Ectodermal cell (in vitro differentiated cells): Measurements from ENCODE around the gene PIGV. TPM values are rescaled to one million over a fixed set of nuclear protein-coding genes. Genes with fewer than 3 reads are reported as not detected.

ENCODE experiments used
- H3K27ac ChIP-seq: 2 replicates; pipeline ENCODE4 v1.7.0; 2013; ENCODE audit warnings: mild to moderate bottlenecking, low read depth, low read length; ENCODE audit not compliant: insufficient read depth, poor library complexity, severe bottlenecking
- H3K27me3 ChIP-seq: 2 replicates; pipeline ENCODE4 v1.7.0; 2013; ENCODE audit warnings: mild to moderate bottlenecking, low read length; ENCODE audit not compliant: insufficient read depth, control insufficient read depth, poor library complexity, severe bottlenecking
- H3K36me3 ChIP-seq: one replicate; pipeline ENCODE4 v1.7.0; 2013; ENCODE audit warnings: low read length; ENCODE audit not compliant: control insufficient read depth, insufficient read depth
- H3K4me1 ChIP-seq: one replicate; pipeline ENCODE4 v1.7.0; 2013; ENCODE audit warnings: low read length; ENCODE audit not compliant: control insufficient read depth, insufficient read depth
- H3K4me3 ChIP-seq: 2 replicates; pipeline ENCODE4 v1.7.0; 2013; ENCODE audit warnings: low read depth, low read length, control low read depth; ENCODE audit not compliant: insufficient read depth
- H3K9me3 ChIP-seq: 2 replicates; pipeline ENCODE4 v1.7.0; 2013; ENCODE audit warnings: mild to moderate bottlenecking, low read length, moderate library complexity; ENCODE audit not compliant: control insufficient read depth
- WGBS, 2 experiments: methylation state at CpG; one replicate each; pipeline ENCODE4 v1.1.7; 2013; ENCODE audit warnings: missing lambda C conversion rate in 2 of 2; 5-methylcytosine and 5-hydroxymethylcytosine counted together
- polyA plus RNA-seq, 4 experiments: library from polyadenylated mRNA; stranded (reverse); fragments of 50-300 nt; gene quantifications; one replicate each; pipeline ENCODE4 v1.2.3, GENCODE V29; 2013

The PIGV gene
- 14.4 TPM for polyA plus RNA-seq (2013, experiment 1 of 4)
- polyA plus RNA-seq (2013, experiment 2 of 4), result 12.9 TPM
- 11.8 TPM for polyA plus RNA-seq (2013, experiment 3 of 4)
- 12.6 TPM for polyA plus RNA-seq (2013, experiment 4 of 4)

DNA sequence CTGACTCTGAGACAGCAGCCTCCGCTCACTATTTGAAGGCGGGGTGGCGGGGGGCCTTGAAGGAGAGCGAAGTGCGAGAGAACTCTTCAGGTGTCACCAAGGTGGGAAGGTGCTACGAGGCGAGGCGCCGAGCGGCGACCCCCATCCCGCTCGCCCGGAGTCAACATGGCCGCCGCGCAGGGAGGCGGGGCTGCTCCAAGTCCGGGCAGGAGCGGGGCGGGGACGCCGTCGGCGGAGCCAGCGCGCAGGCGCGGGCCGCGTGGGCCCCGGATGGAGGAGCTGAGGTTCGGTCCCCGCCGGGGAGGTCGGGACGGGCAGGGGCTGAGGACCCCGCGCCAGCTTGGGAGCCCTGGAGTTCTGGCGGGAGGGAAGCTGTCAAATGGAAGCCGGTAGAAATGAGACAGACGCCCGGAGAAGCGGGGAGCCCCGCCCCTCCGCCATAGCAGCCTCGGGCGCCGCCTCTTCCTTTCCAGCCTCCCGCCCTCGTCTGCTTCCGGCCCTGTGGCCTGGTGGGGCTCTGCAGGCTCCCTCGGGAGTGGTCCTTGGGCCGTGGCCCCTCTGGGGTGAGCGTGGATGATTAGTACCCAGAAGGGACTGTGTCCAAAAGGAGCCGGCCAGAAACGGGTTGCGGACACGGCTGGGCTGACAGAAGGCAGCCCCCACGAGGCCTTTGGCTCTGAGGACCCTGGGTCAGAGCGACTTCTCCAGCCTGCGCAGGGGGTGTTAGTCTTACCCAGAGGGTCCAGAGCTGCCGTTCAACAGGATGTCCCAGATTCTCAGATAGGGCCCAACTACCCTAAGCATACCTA lies at the start of gene PIGV:
Gene PIGV (plus strand): TSS at position 245 of the 809 bp plus-strand sequence. CDS start 2,866 bp downstream, outside the sequence.
- peak within 1 kb of the TSS; percentile 79 for H3K27ac ChIP-seq
- no peaks in the 10 kb centered on the region for H3K27me3 ChIP-seq
- no peaks in the 10 kb centered on the region for H3K36me3 ChIP-seq
- peaks cover 27% of the 10 kb centered on the region for H3K4me1 ChIP-seq
- H3K9me3 ChIP-seq, result no peaks in the 10 kb centered on the region
- H3K4me3 ChIP-seq, result peak within 1 kb of the TSS; percentile 75
- WGBS, 2 experiments, result 1% methylated on average over 63 of the region's 63 CpGs

DNA sequence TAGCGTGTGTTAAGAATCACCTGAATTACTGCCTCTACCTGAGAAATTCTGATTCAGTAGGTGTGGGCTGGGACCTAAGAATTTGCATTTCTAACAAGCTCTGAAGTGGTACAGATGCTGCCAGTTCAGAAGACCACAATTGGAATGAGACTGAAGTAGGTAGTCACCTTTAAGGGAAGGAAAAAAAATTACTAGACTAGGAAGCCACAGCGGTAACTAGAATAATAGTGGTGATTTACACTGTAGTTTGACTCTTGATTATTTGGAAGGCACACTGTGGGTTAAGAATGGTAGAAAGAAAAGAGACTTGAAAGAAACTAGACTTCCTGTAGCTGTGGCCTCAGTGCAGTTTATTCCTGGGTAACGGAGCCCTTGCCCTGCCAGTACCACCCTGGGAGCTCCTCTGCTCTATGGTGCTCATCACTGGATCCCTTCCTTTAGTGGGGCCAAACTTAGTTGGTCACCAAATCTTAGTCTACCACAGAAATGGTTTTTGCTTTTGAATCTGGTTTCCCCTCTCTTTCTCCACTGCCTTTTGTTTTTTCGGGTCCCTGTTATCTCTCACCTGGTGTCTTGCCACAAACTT lies 48.3 kb upstream of the PIGV start:
- no peak overlapping the region for H3K4me3 ChIP-seq
- no peaks in the 10 kb centered on the region for H3K4me1 ChIP-seq
- no peaks in the 10 kb centered on the region for H3K9me3 ChIP-seq
- H3K27me3 ChIP-seq, result no peaks in the 10 kb centered on the region
- 93 to 94% methylated on average over 4 of the region's 4 CpGs for WGBS, 2 experiments
- peaks cover 75% of the 10 kb centered on the region for H3K36me3 ChIP-seq
- no peak overlapping the region for H3K27ac ChIP-seq

DNA sequence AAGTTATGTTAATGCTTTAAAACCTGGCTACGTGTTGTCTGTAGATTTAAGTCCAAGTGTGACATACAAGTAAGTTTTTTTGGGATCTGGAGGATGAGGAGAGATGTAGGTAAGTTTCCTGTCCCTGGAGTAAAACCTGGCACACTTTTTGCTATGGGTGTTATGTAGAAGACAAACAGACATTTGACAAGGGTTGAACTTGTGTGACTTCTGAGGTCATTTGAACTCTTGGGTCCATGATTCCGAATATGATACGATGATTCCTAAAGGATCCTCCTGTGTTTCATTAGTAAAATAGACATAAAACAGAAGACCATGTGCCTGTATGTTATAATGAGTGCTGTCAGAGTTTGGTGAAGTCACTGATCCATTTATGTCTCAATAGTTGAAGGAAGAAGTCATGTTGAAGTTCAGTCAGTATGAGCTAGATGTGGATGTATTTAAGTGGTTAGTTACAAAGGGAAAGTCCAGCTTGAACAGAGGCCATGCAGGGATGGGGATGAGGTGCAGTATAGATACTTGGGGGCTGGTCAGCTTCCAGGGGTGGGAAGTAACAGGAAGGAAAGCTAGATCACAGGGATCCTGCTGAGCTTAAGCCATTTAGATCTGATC lies 47.6 kb upstream of the PIGV start:
- Histone ChIP-seq H3K4me3 (no peak overlapping the region), H3K27me3 (no peaks in the 10 kb centered on the region), H3K9me3 (no peaks in the 10 kb centered on the region), H3K36me3 (peaks cover 75% of the 10 kb centered on the region), H3K27ac (no peak overlapping the region), H3K4me1 (no peaks in the 10 kb centered on the region)
- 90 to 95% methylated on average over 3 of the region's 3 CpGs for WGBS, 2 experiments

DNA sequence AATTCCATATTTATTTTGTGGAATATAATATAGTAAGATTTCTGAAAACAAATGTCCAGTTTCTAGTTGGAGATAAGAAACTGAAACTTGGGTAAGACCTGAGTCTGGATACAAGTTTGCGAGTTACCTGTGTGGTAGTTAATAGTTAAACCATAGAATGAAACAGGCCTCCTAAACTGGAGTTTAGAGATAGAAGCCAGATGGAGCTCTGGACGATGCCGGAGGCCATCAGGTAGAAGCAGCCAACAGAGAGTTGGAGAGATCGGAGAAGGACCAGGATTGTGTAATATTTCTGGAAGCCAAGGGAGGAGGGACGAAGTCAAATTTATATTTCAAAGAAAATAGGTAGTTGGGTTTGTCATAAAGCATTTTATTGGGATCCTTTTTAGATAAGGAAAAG lies 46.8 kb upstream of the PIGV start:
- H3K27ac ChIP-seq, result no peak overlapping the region
- no peaks in the 10 kb centered on the region for H3K27me3 ChIP-seq
- H3K9me3 ChIP-seq, result no peaks in the 10 kb centered on the region
- no peak overlapping the region for H3K4me3 ChIP-seq
- WGBS, 2 experiments, result 96 to 97% methylated on average over 5 of the region's 5 CpGs
- H3K4me1 ChIP-seq, result no peaks in the 10 kb centered on the region
- H3K36me3 ChIP-seq, result peaks cover 74% of the 10 kb centered on the region

DNA sequence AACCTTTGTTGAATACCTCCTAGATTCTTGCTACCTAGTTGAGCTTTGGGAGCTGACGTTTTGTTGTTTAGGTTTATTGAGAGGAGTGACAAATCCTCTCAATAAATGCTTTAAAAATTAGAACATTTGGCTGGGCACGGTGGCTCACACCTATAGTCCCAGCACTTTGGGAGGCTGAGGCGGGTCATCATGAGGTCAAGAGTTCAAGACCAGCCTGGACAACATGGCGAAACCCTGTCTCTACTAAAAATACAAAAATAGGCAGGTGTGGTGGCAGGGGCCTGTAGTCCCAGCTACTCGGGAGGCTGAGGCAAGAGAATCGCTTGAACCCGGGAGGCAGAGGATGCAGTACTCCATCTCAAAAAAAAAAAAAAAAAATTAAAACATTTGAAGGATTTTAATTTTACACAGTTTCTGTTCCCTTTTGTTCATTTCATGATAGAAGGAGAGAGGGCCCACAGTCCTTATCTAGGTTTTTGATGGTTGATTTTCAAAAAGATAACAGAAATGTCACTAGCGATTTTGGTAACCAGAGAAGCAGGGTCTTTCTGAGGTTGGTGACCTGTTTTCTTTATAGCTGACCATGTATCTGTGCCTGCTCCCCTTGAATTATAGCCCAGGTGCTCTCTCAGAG lies 44.2 kb upstream of the PIGV start:
- Histone ChIP-seq H3K27ac (no peak overlapping the region), H3K27me3 (no peaks in the 10 kb centered on the region)
- 95 to 96% methylated on average over 6 to 8 of the region's 8 CpGs for WGBS, 2 experiments

DNA sequence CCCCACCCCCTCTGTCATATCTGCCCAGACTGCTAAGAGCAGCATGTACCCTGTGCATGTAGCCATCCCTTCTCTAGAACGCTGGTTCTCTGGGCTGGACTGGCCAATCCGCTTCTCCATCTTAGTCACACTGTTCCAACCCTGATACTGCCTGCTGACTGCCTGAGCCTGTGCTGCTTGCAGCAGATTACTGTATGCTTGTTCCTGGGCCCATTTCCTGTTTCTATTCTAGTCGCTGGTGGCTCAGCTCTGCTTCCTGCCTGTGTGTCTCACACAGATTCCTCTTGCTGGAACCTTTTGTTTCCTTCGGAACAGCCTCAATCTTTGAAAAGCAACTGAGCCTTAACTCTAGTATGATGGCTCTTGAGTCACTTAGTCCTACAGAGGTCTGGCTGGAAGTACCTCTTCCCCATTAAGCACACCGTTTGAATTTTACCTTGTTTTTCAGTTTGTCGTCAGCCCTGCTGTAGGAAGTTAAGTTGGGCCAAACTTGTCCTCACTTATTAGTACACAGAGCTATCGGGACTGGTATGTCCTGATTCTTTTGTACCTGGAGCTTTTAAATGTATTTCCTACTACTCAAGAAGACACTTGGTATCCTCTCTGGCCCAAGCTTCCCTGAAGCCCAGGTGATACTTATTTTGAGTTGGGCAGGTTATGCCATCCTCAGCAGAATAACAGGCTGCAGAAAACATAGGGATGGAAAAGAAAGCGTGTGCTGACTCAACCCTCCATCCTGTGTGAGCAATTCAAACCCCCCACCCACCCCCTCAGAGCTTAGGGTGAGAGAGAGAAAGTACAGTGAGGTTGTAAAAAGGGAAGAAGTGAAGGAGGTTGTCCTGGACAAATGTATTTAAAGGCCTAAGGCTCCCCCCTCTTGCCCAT lies 43.4 kb upstream of the PIGV start:
- no peaks in the 10 kb centered on the region for H3K4me1 ChIP-seq
- H3K4me3 ChIP-seq, result no peak overlapping the region
- WGBS, 2 experiments, result 86 to 89% methylated on average over 7 to 8 of the region's 8 CpGs
- no peak overlapping the region for H3K27ac ChIP-seq
- no peaks in the 10 kb centered on the region for H3K9me3 ChIP-seq
- peaks cover 85% of the 10 kb centered on the region for H3K36me3 ChIP-seq
- H3K27me3 ChIP-seq, result no peaks in the 10 kb centered on the region

More for the DNA sequence above, 44.2 kb upstream of the PIGV start:
- H3K4me3 ChIP-seq, result no peak overlapping the region
- H3K36me3 ChIP-seq, result peaks cover 82% of the 10 kb centered on the region
- H3K9me3 ChIP-seq, result no peaks in the 10 kb centered on the region
- no peaks in the 10 kb centered on the region for H3K4me1 ChIP-seq

DNA sequence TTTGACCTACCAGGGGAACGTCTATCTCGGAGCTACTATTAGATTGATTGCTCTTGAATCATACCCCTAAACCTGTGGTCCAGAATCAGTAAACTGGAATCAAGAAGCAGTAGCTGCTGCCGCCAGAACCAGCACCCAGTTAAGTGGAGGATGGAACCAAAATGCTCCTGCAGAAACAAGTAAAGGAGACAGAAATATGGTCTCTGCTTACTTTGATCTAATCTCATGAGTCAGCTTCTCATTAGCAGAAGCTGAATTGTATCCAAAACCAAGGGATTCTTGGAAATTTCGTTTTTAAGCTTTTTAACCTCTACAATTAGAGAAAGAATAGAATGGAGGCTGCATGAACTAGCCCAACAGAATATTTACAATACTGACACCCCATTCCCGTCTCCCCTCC lies 42.6 kb upstream of the PIGV start:
- H3K9me3 ChIP-seq, result no peaks in the 10 kb centered on the region
- H3K27ac ChIP-seq, result no peak overlapping the region
- H3K36me3 ChIP-seq, result peaks cover 87% of the 10 kb centered on the region
- no peaks in the 10 kb centered on the region for H3K4me1 ChIP-seq
- no peaks in the 10 kb centered on the region for H3K27me3 ChIP-seq
- no peak overlapping the region for H3K4me3 ChIP-seq
- WGBS, 2 experiments, result 93 to 98% methylated on average over 5 of the region's 5 CpGs

DNA sequence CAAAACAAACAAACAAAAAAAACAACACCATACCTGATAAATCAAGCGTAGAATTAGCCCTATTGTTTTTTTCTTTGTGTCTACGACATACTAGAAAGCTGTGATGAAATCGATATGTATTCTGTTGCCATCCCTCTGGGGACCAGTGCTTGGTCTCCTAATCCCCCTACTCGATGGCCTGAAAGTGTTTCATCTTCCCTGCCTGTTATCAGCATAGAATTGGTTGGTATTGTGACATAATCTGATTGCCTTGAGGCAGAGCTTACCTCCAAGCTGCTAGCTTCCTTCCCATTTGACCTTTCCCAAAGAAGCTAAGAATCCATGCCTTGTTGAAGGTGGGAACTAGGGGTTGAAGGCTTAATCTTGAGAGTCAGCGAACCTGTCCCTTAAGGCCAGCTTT lies 40.7 kb upstream of the PIGV start:
- Histone ChIP-seq H3K4me3 (no peak overlapping the region), H3K9me3 (no peaks in the 10 kb centered on the region), H3K36me3 (peaks cover 78% of the 10 kb centered on the region), H3K4me1 (no peaks in the 10 kb centered on the region), H3K27ac (no peak overlapping the region), H3K27me3 (no peaks in the 10 kb centered on the region)
- 96% methylated on average over 5 of the region's 5 CpGs for WGBS, 2 experiments

DNA sequence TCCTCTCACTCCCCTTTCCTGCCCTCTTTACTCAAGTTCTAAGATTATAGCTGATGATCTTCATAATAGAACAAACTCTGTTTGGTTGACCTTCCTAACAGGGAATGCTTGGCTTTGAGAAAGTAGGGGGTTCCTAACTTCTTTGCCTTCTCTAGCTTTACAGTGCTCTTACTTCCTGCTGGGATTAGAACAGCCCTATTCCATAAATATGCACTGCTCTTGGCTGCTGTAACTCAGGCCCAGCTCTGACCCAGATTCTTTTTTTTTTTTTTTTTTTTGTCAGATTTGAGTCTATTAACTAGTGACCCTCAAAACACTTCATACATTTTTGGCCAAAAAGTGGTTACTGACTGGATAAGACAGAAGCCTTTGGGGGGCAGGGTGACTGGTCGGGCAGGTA lies 39.4 kb upstream of the PIGV start:
- H3K9me3 ChIP-seq, result no peaks in the 10 kb centered on the region
- no peaks in the 10 kb centered on the region for H3K27me3 ChIP-seq
- 93 to 94% methylated on average over 1 of the region's 1 CpG for WGBS, 2 experiments
- H3K4me3 ChIP-seq, result no peak overlapping the region
- H3K36me3 ChIP-seq, result peaks cover 72% of the 10 kb centered on the region
- H3K4me1 ChIP-seq, result no peaks in the 10 kb centered on the region
- no peak overlapping the region for H3K27ac ChIP-seq
